Panc1 (cell line): Measurements from ENCODE around the gene CCM2. TPM values are rescaled to one million over a fixed set of nuclear protein-coding genes. Genes with fewer than 3 reads are reported as not detected.

Source experiments
- ATAC-seq: fragments of 200-7000 bp; cut with Tn5 transposase; 2 replicates; pipeline ENCODE4 v1.9.1; 2020; ENCODE audit warnings: mild to moderate bottlenecking, moderate library complexity
- BruUV-seq: library from RNA; stranded (reverse); fragments of 400-500 nt; replicated peaks from 2 replicates; lab custom pipeline; 2021; lab: Mats Ljungman, UMichigan
- CTCF ChIA-PET: fragments of 300-600 bp; sonication (Branson Sonifier 250); formaldehyde crosslinking; loops from one replicate; lab custom pipeline; 2022; ENCODE audit warnings: antibody characterized with exemption; lab: Charles Lee
- POLR2A ChIA-PET: fragments of 300-600 bp; sonication (Branson Sonifier 250); formaldehyde crosslinking; loops from one replicate; lab custom pipeline; 2022; ENCODE audit warnings: antibody characterized with exemption; lab: Charles Lee
- DNase-seq: peaks from one replicate; pipeline ENCODE4 v3.0.0-alpha.2; 2010; ENCODE audit warnings: low read depth, low spot score
- H3K27ac ChIP-seq: 2 replicates; pipeline ENCODE4 v1.5.1; 2011; ENCODE audit warnings: mild to moderate bottlenecking, low read length, inconsistent platforms
- H3K27me3 ChIP-seq: fragments of 200-500 bp; sonication (Bioruptor generic); 2 replicates; pipeline ENCODE4 v1.6.0; 2014; ENCODE audit warnings: low read length, inconsistent platforms; ENCODE audit not compliant: control insufficient read depth, insufficient read depth
- H3K36me3 ChIP-seq: fragments of 200-500 bp; sonication (Bioruptor generic); 2 replicates; pipeline ENCODE4 v1.5.1; 2014; ENCODE audit warnings: inconsistent platforms, mild to moderate bottlenecking, low read length, moderate library complexity; ENCODE audit not compliant: control insufficient read depth, insufficient read depth
- H3K4me1 ChIP-seq: 2 replicates; pipeline ENCODE4 v1.5.1; 2011; ENCODE audit warnings: inconsistent platforms, mild to moderate bottlenecking, low read length, moderate library complexity; ENCODE audit not compliant: control insufficient read depth, insufficient read depth
- H3K4me3 ChIP-seq, 2 experiments: 2 replicates each; pipeline ENCODE4 v1.5.1; 2011 to 2012; ENCODE audit warnings: low read depth in 2 of 2, low read length in 2 of 2, mild to moderate bottlenecking in 2 of 2, inconsistent platforms in 1 of 2, moderate library complexity in 1 of 2
- H3K9me3 ChIP-seq: fragments of 200-500 bp; sonication (Bioruptor generic); 2 replicates; pipeline ENCODE4 v1.5.1; 2014; ENCODE audit warnings: low read depth, mild to moderate bottlenecking, inconsistent platforms, low read length, moderate library complexity; ENCODE audit not compliant: control insufficient read depth, insufficient read depth
- POLR2AphosphoS5 ChIP-seq: IDR thresholded peaks from 2 replicates; pipeline ENCODE4 v1.6.1; 2012; ENCODE audit warnings: mild to moderate bottlenecking, low read depth, low read length, moderate library complexity
- SIN3A ChIP-seq: IDR thresholded peaks from 2 replicates; pipeline ENCODE4 v1.6.1; 2012; ENCODE audit warnings: low read depth, mild to moderate bottlenecking, low read length, moderate library complexity, borderline replicate concordance; ENCODE audit not compliant: insufficient read depth
- TCF7L2 ChIP-seq: IDR thresholded peaks from 2 replicates; pipeline ENCODE4 v1.6.1; 2011; ENCODE audit warnings: mild to moderate bottlenecking, low read depth, low read length, inconsistent platforms
- in situ Hi-C: cut with HindIII; loops from 2 replicates; pipeline ENCODE4 v1.10.0; 2016; ENCODE audit warnings: low sequenced_read_pairs, low pct_unique_long_range_greater_than_20kb
- intact Hi-C: fragments of 100-400 bp; cut with micrococcal nuclease; formaldehyde crosslinking; loops from one replicate; pipeline ENCODE4 v1.10.0; 2022; ENCODE audit not compliant: unreplicated experiment
- total RNA-seq: library from RNA; stranded (reverse); gene quantifications from one replicate; pipeline ENCODE4 v1.2.1, GENCODE V29; 2021; ENCODE audit not compliant: unreplicated experiment
- TF ChIP-seq, protein P1 (sequence below), 2 experiments: IDR thresholded peaks; 2 replicates each; pipeline ENCODE4 v1.6.1; 2011 to 2012; ENCODE audit warnings: low read depth in 2 of 2, control low read depth in 1 of 2, low read length in 1 of 2, mild to moderate bottlenecking in 1 of 2, moderate library complexity in 1 of 2; ENCODE audit not compliant: insufficient read depth in 1 of 2
- TF ChIP-seq, protein P2 (sequence below): fragments of 450-650 bp; IDR thresholded peaks from 2 replicates; pipeline ENCODE4 v1.5.1; 2017; ENCODE audit warnings: mild to moderate bottlenecking

CCM2 gene
- total RNA-seq, 1 experiment from 2014 or later: 97.1 TPM

DNA sequence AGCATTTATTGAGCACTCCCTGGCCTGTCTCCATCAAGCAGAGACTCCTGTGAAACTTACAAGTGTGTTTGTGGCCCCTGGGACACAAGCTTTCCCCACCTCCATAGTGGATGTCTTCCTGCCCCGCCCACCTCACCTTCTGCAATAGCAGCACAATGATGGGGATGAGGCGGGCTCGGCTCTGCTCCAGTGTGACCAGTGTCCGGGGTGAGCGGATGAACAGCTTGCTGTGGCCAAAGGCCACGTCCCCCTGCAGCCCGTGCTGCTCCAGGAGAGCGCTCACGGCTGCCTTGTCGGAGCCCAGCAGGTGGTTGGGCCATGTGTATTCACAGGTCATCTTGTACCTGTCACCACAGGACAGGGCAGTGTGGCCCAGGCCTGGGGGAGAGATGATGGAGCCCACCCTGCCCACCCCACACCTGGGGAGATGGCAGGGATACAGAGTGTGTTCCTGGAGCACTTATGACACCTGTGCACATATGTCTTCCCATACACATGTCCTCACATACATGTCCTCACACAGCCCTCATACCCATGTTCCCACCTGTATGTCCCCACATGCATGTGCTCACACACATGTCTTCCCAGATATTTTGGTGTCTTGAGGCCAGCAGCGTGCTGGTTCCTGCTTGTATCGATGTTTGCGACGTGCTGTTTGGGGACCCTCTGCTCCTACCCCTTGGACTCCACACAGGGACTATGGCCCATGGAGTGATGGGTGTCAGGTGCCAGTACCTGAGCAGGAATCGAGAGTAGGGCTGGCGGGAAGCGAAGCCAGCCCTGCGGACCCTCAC is 33.9 kb upstream of the CCM2 start:
- Histone ChIP-seq H3K4me3 (no peak overlapping the region), H3K9me3 (no peaks in the 10 kb centered on the region), H3K27ac (no peak overlapping the region), H3K4me1 (peaks cover 3% of the 10 kb centered on the region; the same call in 1 of the 2 replicates), H3K36me3 (no peaks in the 10 kb centered on the region), H3K27me3 (no peaks in the 10 kb centered on the region)
- intact Hi-C loops (no loop called here), in situ Hi-C loops (no loop called here)
- DNase-seq (no peak), ATAC-seq (no peak)
- no TSS peak for BruUV-seq
- ChIA-PET CTCF (interaction anchor here (0.5 to 0.6 kb wide), 3 partner anchors 8 to 70 kb away, joined by 3 to 7 read pairs (median 5); no protein-coding TSS in a partner anchor), POLR2A (no interaction called here)
- TF ChIP-seq, protein P1, sequence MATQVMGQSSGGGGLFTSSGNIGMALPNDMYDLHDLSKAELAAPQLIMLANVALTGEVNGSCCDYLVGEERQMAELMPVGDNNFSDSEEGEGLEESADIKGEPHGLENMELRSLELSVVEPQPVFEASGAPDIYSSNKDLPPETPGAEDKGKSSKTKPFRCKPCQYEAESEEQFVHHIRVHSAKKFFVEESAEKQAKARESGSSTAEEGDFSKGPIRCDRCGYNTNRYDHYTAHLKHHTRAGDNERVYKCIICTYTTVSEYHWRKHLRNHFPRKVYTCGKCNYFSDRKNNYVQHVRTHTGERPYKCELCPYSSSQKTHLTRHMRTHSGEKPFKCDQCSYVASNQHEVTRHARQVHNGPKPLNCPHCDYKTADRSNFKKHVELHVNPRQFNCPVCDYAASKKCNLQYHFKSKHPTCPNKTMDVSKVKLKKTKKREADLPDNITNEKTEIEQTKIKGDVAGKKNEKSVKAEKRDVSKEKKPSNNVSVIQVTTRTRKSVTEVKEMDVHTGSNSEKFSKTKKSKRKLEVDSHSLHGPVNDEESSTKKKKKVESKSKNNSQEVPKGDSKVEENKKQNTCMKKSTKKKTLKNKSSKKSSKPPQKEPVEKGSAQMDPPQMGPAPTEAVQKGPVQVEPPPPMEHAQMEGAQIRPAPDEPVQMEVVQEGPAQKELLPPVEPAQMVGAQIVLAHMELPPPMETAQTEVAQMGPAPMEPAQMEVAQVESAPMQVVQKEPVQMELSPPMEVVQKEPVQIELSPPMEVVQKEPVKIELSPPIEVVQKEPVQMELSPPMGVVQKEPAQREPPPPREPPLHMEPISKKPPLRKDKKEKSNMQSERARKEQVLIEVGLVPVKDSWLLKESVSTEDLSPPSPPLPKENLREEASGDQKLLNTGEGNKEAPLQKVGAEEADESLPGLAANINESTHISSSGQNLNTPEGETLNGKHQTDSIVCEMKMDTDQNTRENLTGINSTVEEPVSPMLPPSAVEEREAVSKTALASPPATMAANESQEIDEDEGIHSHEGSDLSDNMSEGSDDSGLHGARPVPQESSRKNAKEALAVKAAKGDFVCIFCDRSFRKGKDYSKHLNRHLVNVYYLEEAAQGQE (IDR thresholded peaks at IDR 0.05; ENCODE audit: insufficient read depth in 1 of 2, low read depth in 2 of 2, low read length in 1 of 2): no peak
- no peak for TF ChIP-seq POLR2AphosphoS5
- TF ChIP-seq TCF7L2: no peak
- TF ChIP-seq, protein P2, sequence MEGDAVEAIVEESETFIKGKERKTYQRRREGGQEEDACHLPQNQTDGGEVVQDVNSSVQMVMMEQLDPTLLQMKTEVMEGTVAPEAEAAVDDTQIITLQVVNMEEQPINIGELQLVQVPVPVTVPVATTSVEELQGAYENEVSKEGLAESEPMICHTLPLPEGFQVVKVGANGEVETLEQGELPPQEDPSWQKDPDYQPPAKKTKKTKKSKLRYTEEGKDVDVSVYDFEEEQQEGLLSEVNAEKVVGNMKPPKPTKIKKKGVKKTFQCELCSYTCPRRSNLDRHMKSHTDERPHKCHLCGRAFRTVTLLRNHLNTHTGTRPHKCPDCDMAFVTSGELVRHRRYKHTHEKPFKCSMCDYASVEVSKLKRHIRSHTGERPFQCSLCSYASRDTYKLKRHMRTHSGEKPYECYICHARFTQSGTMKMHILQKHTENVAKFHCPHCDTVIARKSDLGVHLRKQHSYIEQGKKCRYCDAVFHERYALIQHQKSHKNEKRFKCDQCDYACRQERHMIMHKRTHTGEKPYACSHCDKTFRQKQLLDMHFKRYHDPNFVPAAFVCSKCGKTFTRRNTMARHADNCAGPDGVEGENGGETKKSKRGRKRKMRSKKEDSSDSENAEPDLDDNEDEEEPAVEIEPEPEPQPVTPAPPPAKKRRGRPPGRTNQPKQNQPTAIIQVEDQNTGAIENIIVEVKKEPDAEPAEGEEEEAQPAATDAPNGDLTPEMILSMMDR: no peak
- no peak for TF ChIP-seq SIN3A

DNA sequence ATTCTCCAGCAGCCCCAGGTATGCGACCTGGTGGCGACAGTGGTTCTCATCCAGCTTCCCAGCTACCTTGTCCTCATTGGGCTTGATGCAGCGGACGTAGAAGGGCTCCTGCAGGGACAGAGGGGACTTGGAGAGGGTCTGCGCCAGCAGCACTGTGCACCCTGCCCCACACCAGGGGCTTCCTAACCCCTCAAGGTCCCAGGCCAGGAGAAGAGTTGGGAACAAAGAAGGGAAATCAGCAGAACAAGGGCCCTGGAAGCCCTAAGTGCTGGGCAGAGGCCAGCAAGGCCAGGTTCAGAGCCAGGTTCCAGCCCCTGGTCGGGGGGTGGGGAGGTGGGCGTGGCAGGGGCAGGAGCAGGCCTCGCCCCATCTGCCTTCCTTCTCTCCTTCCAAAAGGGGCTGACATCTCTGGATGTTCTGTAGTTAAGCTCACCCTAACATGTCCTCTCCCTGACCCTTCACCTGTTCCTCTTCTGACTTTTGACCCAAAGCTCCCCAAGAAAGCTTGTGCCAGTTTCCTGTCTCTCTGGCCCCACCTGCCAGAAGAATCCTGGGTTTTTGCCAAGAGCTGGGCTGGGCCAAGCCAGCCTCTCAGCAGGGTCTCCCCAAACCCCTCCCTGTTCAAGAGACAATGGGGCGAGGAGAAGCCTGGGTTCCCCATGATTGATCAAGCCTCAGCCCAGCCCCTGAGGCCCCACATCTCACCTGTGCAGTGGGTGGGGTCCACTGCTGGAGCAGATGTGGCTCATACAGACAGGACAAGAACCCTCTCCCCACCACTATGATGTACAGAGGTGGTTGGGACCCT is 33.1 kb upstream of the CCM2 start:
- no peak for DNase-seq
- Histone ChIP-seq H3K4me3 (no peak overlapping the region), H3K27ac (no peak overlapping the region), H3K4me1 (peaks cover 3% of the 10 kb centered on the region; the same call in 1 of the 2 replicates), H3K36me3 (no peaks in the 10 kb centered on the region), H3K9me3 (no peaks in the 10 kb centered on the region), H3K27me3 (no peaks in the 10 kb centered on the region)
- no peak for ATAC-seq
- TF ChIP-seq POLR2AphosphoS5: no peak
- TF ChIP-seq SIN3A: no peak
- TF ChIP-seq TCF7L2: no peak
- TF ChIP-seq, protein P1 (IDR thresholded peaks at IDR 0.05; ENCODE audit: insufficient read depth in 1 of 2, low read depth in 2 of 2, low read length in 1 of 2): no peak
- TF ChIP-seq, protein P2: no peak
- POLR2A ChIA-PET: no interaction called here
- no TSS peak for BruUV-seq
- in situ Hi-C loops: no loop called here
- CTCF ChIA-PET: no interaction called here
- intact Hi-C loops: no loop called here
